ENCODE measurements around the gene THRB. TPM values are rescaled to one million over a fixed set of nuclear protein-coding genes. Genes with fewer than 3 reads are reported as not detected.

THRB gene
- total RNA-seq, 1 donor from 2014 or later, result 0.56 TPM

GRCh38 chr3:24372559-24373197 is 122.0 kb downstream of the THRB start:
- H3K27me3 Mint-ChIP-seq (ENCODE audit: unreplicated experiment), result no peaks in the 10 kb centered on the region
- no peaks in the 10 kb centered on the region for H3K4me1 Mint-ChIP-seq (ENCODE audit: low read depth, unreplicated experiment)
- no peak for DNase-seq
- H3K4me3 Mint-ChIP-seq (ENCODE audit: unreplicated experiment), result no peak overlapping the region
- no peaks in the 10 kb centered on the region for H3K9me3 Mint-ChIP-seq (ENCODE audit: unreplicated experiment)
- no peaks in the 10 kb centered on the region for H3K36me3 Mint-ChIP-seq (ENCODE audit: unreplicated experiment)
- no peak overlapping the region for H3K27ac Mint-ChIP-seq (ENCODE audit: unreplicated experiment)
- TF ChIP-seq CTCF (IDR thresholded peaks at IDR 0.05; ENCODE audit: partially characterized antibody, unreplicated experiment), result no peak

DNA sequence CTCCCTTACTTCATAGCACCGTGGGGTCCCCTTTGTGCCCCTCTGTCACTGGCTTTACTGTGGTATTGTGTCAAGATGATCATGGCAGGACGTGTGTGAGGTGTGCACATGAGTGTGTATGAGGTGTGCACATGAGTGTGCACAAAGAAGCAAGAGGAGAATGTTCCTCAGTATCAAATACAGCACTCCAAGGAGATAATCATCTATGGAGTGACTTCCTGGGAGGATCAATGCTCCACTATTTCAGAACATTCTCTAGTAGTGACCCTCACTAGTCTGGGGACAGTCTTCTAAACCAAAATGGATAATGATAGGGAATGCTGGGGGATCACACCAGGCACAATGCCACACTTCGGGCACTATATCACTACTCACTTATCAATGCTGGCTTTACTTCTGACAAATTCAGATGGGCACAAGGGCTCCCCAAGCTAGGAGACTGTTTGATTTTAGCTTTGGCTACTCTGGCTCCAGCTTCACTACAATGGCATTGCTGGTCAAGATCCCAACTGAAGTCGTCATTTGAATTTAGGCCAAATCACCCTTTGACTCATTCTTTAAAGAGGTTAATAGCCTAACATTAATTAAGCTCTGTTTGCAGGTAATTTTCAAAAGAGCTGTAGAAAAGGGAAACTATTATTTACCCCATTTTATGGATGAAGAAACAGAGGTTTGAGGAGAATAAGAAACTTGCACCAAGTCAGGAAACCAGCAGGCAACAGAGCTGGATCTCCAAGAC is 124.1 kb downstream of the THRB start:
- H3K9me3 Mint-ChIP-seq (ENCODE audit: unreplicated experiment), result no peaks in the 10 kb centered on the region
- H3K4me1 Mint-ChIP-seq (ENCODE audit: low read depth, unreplicated experiment), result no peaks in the 10 kb centered on the region
- TF ChIP-seq CTCF (IDR thresholded peaks at IDR 0.05; ENCODE audit: partially characterized antibody, unreplicated experiment), result no peak
- no peaks in the 10 kb centered on the region for H3K27me3 Mint-ChIP-seq (ENCODE audit: unreplicated experiment)
- no peak for DNase-seq
- no peak overlapping the region for H3K27ac Mint-ChIP-seq (ENCODE audit: unreplicated experiment)
- H3K4me3 Mint-ChIP-seq (ENCODE audit: unreplicated experiment), result no peak overlapping the region
- no peaks in the 10 kb centered on the region for H3K36me3 Mint-ChIP-seq (ENCODE audit: unreplicated experiment)

DNA sequence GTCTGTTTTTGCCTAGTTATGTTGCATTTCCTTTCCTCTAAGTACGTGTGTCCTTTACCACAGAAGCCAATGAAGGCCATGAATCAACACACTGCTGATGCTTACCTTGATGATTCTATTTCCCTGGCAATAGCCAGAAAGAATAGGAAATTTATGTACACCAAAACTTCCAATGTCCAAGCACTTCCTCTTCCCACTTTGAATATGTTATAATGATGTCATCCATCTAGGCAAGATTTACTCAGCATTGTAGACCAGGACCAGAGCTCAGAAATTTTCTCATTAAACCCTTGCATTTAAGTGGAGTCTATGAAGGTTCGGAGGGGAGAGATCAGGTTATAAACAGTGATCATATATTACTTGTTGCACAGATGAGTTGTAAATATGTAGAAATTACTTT is 126.0 kb downstream of the THRB start:
- Mint-ChIP-seq H3K36me3 (ENCODE audit: unreplicated experiment) (no peaks in the 10 kb centered on the region), H3K27me3 (ENCODE audit: unreplicated experiment) (no peaks in the 10 kb centered on the region), H3K4me1 (ENCODE audit: low read depth, unreplicated experiment) (no peaks in the 10 kb centered on the region), H3K27ac (ENCODE audit: unreplicated experiment) (no peak overlapping the region), H3K4me3 (ENCODE audit: unreplicated experiment) (no peak overlapping the region), H3K9me3 (ENCODE audit: unreplicated experiment) (no peaks in the 10 kb centered on the region)
- no peak for TF ChIP-seq CTCF (IDR thresholded peaks at IDR 0.05; ENCODE audit: partially characterized antibody, unreplicated experiment)
- no peak for DNase-seq

- H3K27me3 Mint-ChIP-seq (ENCODE audit: unreplicated experiment), result no peaks in the 10 kb centered on the region
- no peaks in the 10 kb centered on the region for H3K9me3 Mint-ChIP-seq (ENCODE audit: unreplicated experiment)
- no peaks in the 10 kb centered on the region for H3K4me1 Mint-ChIP-seq (ENCODE audit: low read depth, unreplicated experiment)
- H3K4me3 Mint-ChIP-seq (ENCODE audit: unreplicated experiment), result no peak overlapping the region
- no peak for DNase-seq
- H3K27ac Mint-ChIP-seq (ENCODE audit: unreplicated experiment), result no peak overlapping the region
- no peaks in the 10 kb centered on the region for H3K36me3 Mint-ChIP-seq (ENCODE audit: unreplicated experiment)
- TF ChIP-seq CTCF (IDR thresholded peaks at IDR 0.05; ENCODE audit: partially characterized antibody, unreplicated experiment), result no peak
These were observed 126.9 kb downstream of the THRB start for GRCh38 chr3:24367664-24368264.

- no peak for DNase-seq
- TF ChIP-seq CTCF (IDR thresholded peaks at IDR 0.05; ENCODE audit: partially characterized antibody, unreplicated experiment), result no peak
- no peaks in the 10 kb centered on the region for H3K4me1 Mint-ChIP-seq (ENCODE audit: low read depth, unreplicated experiment)
- no peaks in the 10 kb centered on the region for H3K9me3 Mint-ChIP-seq (ENCODE audit: unreplicated experiment)
- H3K4me3 Mint-ChIP-seq (ENCODE audit: unreplicated experiment), result no peak overlapping the region
- H3K27me3 Mint-ChIP-seq (ENCODE audit: unreplicated experiment), result no peaks in the 10 kb centered on the region
- no peaks in the 10 kb centered on the region for H3K36me3 Mint-ChIP-seq (ENCODE audit: unreplicated experiment)
- no peak overlapping the region for H3K27ac Mint-ChIP-seq (ENCODE audit: unreplicated experiment)
These were observed 127.4 kb downstream of the THRB start for GRCh38 chr3:24367216-24367615.

All from glutamatergic neuron (in vitro differentiated cells).